VCaP (cell line): ENCODE measurements around the gene DNAJB14.

Experiments
- H3K27ac ChIP-seq: fragments of 450-650 bp; 2 replicates; pipeline ENCODE4 v1.5.1; 2017
- CTCF ChIP-seq: fragments of 450-650 bp; conservative IDR thresholded peaks from 2 replicates; pipeline ENCODE4 v1.5.1; 2017; ENCODE audit warnings: mild to moderate bottlenecking, moderate library complexity

Gene DNAJB14

DNA sequence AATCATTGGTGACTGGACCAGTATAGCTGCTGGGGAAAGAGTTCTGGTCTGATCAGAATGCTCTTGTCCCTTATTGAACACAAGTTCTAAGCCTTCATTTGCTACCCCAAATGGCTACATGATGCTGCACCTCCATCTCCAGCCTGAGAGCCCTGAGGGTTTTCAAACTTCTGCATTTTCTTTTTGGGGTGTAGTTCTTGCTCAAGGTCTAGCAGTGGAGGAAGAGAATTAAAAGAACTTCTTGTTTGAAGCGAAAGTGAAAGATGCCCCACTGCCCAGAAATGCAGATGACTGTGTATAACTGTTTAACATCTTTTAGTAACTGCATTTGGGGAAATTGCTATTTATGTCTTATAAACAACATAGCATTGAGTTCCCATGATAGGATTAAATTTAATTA is 90.7 kb downstream of the DNAJB14 start:
- H3K27ac ChIP-seq: no peak overlapping the region
- no peak for TF ChIP-seq CTCF

DNA sequence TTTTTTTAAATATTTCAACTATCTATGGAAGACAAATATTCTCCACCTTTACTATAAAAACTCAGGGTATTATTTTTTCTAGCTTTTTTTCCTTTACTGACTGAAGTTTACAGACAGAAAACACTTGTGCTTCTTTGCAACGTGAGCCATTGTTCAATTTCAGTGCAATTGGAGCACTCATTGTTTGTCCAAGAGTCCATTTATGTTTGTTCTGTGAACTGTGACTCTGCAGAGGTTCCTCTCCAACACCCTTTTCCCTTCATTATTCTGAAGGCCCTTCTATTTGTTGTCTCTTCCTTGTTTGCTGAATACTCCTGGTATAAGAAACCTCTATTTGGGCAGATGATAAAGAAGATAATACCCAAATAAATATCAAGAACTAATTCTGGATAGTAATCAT is 92.4 kb downstream of the DNAJB14 start:
- no peak overlapping the region for H3K27ac ChIP-seq
- TF ChIP-seq CTCF: no peak

DNA sequence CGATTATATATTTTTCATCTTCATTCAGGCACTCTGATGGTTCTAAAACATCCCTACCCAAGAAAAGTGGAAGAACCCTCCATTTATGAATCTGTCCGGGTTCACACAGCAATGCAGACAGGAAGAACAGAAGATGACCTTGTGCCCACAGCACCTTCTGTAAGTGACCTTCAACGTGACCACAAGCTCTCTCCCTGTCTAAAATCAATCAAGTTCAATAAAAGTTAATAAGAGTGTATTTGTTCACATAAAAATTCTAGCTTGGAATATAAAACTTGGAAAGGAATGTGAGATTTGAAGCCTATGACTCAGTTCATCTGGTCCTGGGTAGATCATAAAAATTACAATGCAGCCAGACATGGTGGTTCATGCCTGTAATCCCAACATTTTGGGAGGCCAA is 93.2 kb downstream of the DNAJB14 start:
- TF ChIP-seq CTCF: no peak
- no peak overlapping the region for H3K27ac ChIP-seq

GRCh38 chr4:99852199-99852749 is 94.1 kb downstream of the DNAJB14 start:
- no peak for TF ChIP-seq CTCF
- no peak overlapping the region for H3K27ac ChIP-seq

DNA sequence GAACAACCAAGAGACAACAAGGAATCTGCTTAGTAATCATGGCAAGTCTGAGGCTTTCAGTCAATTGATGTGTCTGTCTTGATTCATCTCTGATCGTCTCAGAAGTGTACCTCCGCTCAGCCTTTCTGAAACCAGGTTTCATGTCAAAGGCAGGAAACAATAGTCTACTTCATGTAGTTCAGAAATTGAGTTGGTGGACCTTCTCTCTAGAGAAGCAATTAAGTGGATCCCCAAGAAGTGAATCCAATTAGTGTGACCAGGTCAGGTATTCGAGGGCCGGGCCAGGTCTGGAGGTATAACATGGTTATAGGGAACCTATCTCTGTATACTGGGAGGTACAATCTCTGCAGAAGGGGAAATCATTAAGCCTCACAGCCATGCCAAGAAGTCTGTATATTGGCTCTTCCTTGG is 97.8 kb downstream of the DNAJB14 start:
- no peak for TF ChIP-seq CTCF
- no peak overlapping the region for H3K27ac ChIP-seq

DNA sequence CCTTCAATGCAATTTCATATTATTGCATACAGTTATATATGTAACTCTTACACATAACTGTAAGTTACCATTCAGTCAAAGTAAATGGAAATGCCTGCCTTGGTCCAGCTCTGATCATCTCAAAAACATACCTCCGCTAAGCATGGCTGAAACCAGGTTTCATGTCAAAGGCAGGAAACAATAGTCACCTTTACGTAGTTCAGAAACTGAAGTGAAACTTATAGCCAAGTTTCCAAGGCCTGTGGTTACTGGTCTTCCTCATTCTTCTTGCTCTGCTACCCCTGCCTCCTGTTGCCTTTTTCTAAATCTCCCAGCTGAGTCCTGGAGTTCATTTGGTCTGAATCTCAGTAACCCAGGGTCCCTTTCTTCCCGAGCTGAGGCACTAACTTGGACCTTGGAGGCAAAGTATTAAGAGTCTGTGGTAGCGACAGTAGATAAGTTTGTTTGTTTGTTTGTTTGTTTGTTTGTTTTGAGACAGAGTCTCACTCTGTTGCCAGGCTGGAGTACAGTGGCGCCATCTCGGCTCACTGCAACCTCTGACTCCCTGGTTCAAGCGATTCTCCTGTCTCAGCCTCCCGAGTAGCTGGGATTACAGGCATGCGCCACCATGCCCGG is 98.9 kb downstream of the DNAJB14 start:
- no peak for TF ChIP-seq CTCF

DNA sequence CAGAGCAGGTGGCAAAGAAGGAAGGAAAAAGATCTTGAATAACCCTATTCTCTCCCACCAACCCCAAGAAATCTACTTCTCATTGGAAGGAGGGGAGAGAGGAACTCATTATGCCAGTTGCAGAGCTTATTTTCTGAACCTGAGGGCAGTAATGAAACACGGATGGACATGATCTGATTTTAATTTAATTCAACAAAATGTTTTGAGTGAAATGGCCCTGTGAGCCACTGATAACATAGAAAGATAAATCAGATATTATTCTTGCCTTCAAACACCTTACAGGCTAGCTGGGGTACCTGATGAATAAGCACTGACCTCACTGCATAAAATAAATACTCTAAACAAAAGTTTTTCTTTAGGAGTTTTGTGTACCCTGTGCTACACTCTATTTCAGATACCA is 99.5 kb downstream of the DNAJB14 start:
- no peak for TF ChIP-seq CTCF
- H3K27ac ChIP-seq: no peak overlapping the region

More for the DNA sequence above, 98.9 kb downstream of the DNAJB14 start:
- no peak overlapping the region for H3K27ac ChIP-seq
